Lung (tissue), 12 donors: ENCODE measurements around the gene GFRA1. TPM values are rescaled to one million over a fixed set of nuclear protein-coding genes. Genes with fewer than 3 reads are reported as not detected.
A peak's percentile ranks its signal among the peaks of the same experiment; 100 is the strongest.

ENCODE experiments used
- ATAC-seq: fragments of 200-7000 bp; cut with Tn5 transposase; one replicate; pipeline ENCODE4 v1.9.1; 2020; ENCODE audit warnings: moderate number of reproducible peaks; ENCODE audit not compliant: insufficient read depth, low FRiP score
- DNase-seq, 3 donors: peaks; one replicate each; pipeline ENCODE4 v3.0.0-alpha.2; 2013 to 2017
- H3K27ac ChIP-seq, 2 donors: one replicate each; pipeline ENCODE4 v1.5.1; 2013; ENCODE audit warnings: mild to moderate bottlenecking in 2 of 2, moderate library complexity in 2 of 2, control low read depth in 1 of 2, inconsistent platforms in 1 of 2, low read depth in 1 of 2, low read length in 1 of 2
- H3K27me3 ChIP-seq, 3 donors: one replicate each; pipeline ENCODE4 v1.5.1; 2013; ENCODE audit warnings: low read length in 2 of 3; ENCODE audit not compliant: control insufficient read depth in 3 of 3, insufficient read depth in 3 of 3
- H3K36me3 ChIP-seq, 4 donors: one replicate each; pipeline ENCODE4 v1.5.1; 2013; ENCODE audit warnings: low read length in 4 of 4, mild to moderate bottlenecking in 1 of 4, moderate library complexity in 1 of 4; ENCODE audit not compliant: control insufficient read depth in 4 of 4, insufficient read depth in 4 of 4
- H3K4me1 ChIP-seq, 5 donors: one replicate each; pipeline ENCODE4 v1.5.1; 2013; ENCODE audit warnings: low read length in 5 of 5, mild to moderate bottlenecking in 2 of 5, moderate library complexity in 1 of 5; ENCODE audit not compliant: control insufficient read depth in 5 of 5, insufficient read depth in 5 of 5
- H3K4me3 ChIP-seq: one replicate; pipeline ENCODE4 v1.5.1; 2013; ENCODE audit warnings: mild to moderate bottlenecking, control low read depth, moderate library complexity
- H3K9ac ChIP-seq, 2 donors: one replicate each; pipeline ENCODE4 v1.5.1; 2013; ENCODE audit warnings: low read length in 2 of 2, control low read depth in 1 of 2; ENCODE audit not compliant: insufficient read depth in 1 of 2
- H3K9me3 ChIP-seq, 4 donors: one replicate each; pipeline ENCODE4 v1.5.1; 2013; ENCODE audit warnings: low read length in 3 of 4, mild to moderate bottlenecking in 1 of 4, moderate library complexity in 1 of 4; ENCODE audit not compliant: control insufficient read depth in 4 of 4, insufficient read depth in 3 of 4
- CTCF ChIP-seq: IDR thresholded peaks from 2 replicates; pipeline ENCODE4 v1.5.1; 2012; ENCODE audit warnings: mild to moderate bottlenecking; ENCODE audit errors: control extremely low read depth, extremely low read depth
- WGBS, 2 donors: extraction: QIAGEN DNeasy Blood & Tissue Kit; methylation state at CpG; one replicate each; pipeline ENCODE4 v1.1.7; 2013; 5-methylcytosine and 5-hydroxymethylcytosine counted together
- polyA plus RNA-seq, 2 donors: library from polyadenylated mRNA; stranded (reverse); fragments of 200-250 nt; gene quantifications; one replicate each; pipeline ENCODE4 v1.2.1, GENCODE V29; 2013
- total RNA-seq, 2 donors: library from RNA; depleted of rRNA in 1 of 2; stranded (reverse); fragments of >200 nt in 1 of 2; gene quantifications; one replicate each; pipeline ENCODE4 v1.2.1, GENCODE V29; 2014 to 2021
- donor health status: control.
- donor health status: control.
- donor health status: Bipolar disorder and iron deficiency.
- donor health status: healthy.
- donor health status: DM: yes; HTN: yes; CAD: no.

The GFRA1 gene
- total and polyA plus RNA-seq, 4 donors: 0.51 to 30.4 (median 1.4) TPM

DNA sequence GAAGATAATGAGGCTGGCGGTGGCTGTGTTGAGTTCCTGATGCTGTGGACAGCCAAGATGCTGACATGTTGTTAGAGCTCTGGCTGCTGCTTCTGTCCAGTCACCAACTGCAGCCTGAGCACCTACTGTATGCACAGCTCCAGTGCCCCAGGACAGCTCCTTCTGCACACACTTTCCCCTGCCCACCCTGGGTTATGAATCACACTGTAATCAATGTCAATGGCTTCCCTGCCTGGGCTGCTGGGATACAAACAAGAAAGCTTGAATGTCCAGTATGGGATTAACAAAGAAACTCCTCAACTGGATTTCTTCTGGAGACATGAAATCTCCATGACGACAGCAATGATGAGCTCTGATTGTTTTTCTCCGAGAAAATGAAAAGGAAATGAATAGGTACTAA is 172.0 kb downstream of the GFRA1 start:
- Histone ChIP-seq H3K27ac (no peak overlapping the region), H3K4me3 (no peak overlapping the region), H3K36me3 (no peaks in the 10 kb centered on the region), H3K9ac (no peak overlapping the region), H3K9me3 (no peaks in the 10 kb centered on the region), H3K4me1 (peaks cover 0 to 3% (median 0%) of the 10 kb centered on the region in 5 donors), H3K27me3 (no peaks in the 10 kb centered on the region)
- no peak for TF ChIP-seq CTCF
- 85% methylated on average over 3 of the region's 3 CpGs for WGBS, 2 donors
- DNase-seq: no peak
- ATAC-seq: no peak

DNA sequence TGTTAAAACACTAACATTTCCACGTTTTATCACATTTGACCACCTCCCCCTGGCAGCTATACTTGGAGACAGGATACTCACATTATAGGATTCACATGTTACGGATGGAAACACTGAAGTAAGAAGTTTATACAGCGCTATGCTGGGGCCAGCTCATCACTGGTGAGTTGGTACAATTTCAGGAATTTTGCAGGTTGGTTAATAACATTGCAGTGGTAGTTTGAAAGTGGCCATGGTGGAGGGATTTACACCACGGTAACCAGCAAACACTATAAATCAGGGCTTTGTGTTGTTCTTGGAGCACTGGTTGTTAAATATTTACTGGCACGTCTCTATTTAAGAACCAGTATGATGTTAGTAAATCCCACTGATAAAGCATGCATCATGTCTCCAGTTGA is 174.0 kb downstream of the GFRA1 start:
- no peaks in the 10 kb centered on the region for H3K4me1 ChIP-seq
- H3K9ac ChIP-seq: no peak overlapping the region
- no peak for TF ChIP-seq CTCF
- no peak overlapping the region for H3K4me3 ChIP-seq
- H3K27me3 ChIP-seq: no peaks in the 10 kb centered on the region
- DNase-seq: no peak
- no peaks in the 10 kb centered on the region for H3K36me3 ChIP-seq
- H3K9me3 ChIP-seq: no peaks in the 10 kb centered on the region
- 77 to 86% methylated on average over 5 of the region's 5 CpGs for WGBS, 2 donors
- ATAC-seq: no peak
- H3K27ac ChIP-seq: no peak overlapping the region

DNA sequence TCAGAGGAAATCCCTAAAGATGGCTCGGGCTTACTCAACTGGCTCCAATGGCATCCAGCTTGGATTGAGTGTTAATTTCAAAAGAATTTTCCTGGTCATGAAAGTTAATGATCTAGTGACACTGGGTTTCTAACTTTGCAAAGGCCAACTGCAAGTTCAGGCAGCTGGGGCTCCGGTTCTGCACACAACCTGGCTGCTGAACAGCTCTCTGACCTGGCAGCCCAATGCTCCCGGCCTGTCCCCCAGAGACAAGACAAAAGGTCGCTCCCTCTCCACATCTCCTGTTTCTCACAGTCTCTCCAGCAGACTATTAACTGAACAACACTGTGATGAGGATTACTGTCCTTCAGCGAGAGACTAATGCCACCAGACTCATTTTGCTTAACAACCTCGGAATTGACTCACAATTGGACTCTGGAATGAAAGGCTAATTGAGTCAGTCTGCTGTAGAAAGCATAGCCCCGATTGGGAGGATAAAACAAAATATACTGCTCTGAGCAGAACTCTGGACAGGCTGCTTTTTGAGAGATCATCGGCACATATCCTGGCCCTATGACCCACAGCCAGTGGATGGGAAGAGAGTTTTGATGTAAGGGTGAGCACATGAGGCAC is 174.5 kb downstream of the GFRA1 start:
- ATAC-seq (no peak), DNase-seq (no peak)
- Histone ChIP-seq H3K27me3 (no peaks in the 10 kb centered on the region), H3K36me3 (no peaks in the 10 kb centered on the region), H3K27ac (no peak overlapping the region), H3K4me1 (no peaks in the 10 kb centered on the region), H3K9ac (no peak overlapping the region), H3K9me3 (no peaks in the 10 kb centered on the region), H3K4me3 (no peak overlapping the region)
- TF ChIP-seq CTCF: no peak
- 80 to 81% methylated on average over 8 of the region's 8 CpGs for WGBS, 2 donors

DNA sequence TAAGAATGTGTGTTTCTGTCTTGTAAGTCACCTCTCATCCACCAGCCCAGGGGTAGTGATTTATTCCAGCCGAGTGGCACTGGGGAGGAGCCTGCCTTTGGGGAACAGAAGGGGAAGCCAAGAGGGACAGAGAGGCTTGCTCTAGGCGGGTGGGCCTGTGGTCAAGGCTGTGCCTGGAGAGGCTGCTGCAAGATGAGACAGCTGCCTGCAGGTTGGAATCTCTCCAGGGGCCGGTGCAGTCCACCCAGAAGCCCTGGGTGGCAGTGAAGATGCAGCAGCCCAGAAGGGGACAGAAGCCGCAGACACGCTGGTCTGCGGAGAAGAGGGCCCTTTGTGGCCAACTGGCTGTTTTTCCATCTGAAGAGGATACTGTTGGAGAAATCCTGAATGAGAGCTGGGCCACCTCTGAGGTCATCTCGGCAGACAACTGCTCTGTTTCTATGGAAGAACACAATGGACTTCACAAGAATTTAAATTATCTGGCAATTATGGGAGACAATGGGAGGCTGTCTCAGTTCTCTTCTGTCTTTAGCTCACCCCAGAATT is 175.7 kb downstream of the GFRA1 start:
- no peaks in the 10 kb centered on the region for H3K27me3 ChIP-seq
- H3K4me1 ChIP-seq: no peaks in the 10 kb centered on the region
- 64 to 69% methylated on average over 7 of the region's 7 CpGs for WGBS, 2 donors
- H3K9ac ChIP-seq: no peak overlapping the region
- ATAC-seq (no peak), DNase-seq (peak in 1 of 3 donors; percentile 25)
- H3K27ac ChIP-seq: no peak overlapping the region
- TF ChIP-seq CTCF: no peak
- H3K36me3 ChIP-seq: no peaks in the 10 kb centered on the region
- no peak overlapping the region for H3K4me3 ChIP-seq
- no peaks in the 10 kb centered on the region for H3K9me3 ChIP-seq
